ENCODE data around the gene FRAT2. TPM values are rescaled to one million over a fixed set of nuclear protein-coding genes. Genes with fewer than 3 reads are reported as not detected.
A peak's percentile ranks its signal among the peaks of the same experiment; 100 is the strongest.

Gene FRAT2
- total and polyA plus RNA-seq, 2 of the 13 experiments (the other 11 are each of a cell fraction or from before 2014, with no cell fraction given) = 7.2 to 14.1 TPM

DNA sequence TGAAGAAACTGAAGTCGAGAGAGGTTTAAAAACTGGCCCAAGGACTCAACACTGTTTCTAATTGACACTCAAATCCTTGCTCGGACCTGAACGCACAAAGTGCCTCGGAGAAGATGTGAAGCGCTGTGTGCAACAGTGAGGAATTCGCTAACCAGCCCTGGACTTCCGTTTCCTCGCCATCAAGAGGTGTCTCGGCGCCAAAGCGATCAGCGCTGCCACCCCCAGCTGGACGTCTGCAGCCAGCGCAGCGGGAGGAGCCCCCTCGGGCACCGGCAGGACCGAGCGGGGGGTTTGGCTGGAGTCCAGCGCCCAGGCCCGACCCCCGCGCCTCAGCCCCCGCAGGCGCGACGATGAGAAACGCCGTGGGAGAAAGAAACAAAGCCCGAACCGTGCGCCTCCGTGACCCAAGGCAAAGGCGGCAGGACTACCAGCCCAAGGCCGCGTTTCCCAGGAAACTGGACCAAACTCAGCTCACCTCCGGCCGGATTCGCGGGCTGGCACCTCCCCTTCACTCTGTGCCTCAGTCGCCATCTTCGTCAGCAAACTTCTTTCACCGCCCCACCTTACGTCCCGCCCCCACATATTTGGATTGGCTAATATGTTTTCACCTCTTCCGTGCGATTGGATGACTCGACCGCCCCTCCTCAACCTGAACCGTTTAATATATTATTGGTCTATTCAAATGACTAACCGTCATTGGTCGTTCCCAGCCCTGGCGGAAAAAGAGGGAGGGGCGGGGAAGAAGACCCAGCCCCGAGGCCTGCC is 42.2 kb downstream of the FRAT2 start, which contains the start of gene ARHGAP19 (continued):
- TF ChIP-seq POLR2G (IDR thresholded peaks at IDR 0.05; ENCODE audit: low read depth, low read length) (peak; percentile 92), SIN3B (IDR thresholded peaks at IDR 0.05; ENCODE audit: low read length) (no peak), HNRNPLL (IDR thresholded peaks at IDR 0.05; ENCODE audit: low read depth, low read length, poor library complexity, severe bottlenecking) (peak; percentile 77), RXRB (CRISPR knock-in tag; IDR thresholded peaks at IDR 0.05; ENCODE audit: borderline replicate concordance) (peak; percentile 52), ZNF354B (CRISPR knock-in tag; IDR thresholded peaks at IDR 0.05) (0 out of 2 replicates have a peak, but pooled peaks have one; percentile 81), ZNF441 (CRISPR knock-in tag; IDR thresholded peaks at IDR 0.05; ENCODE audit: borderline replicate concordance) (peak; percentile 62; the same call in 1 of the 2 replicates), SP1 (IDR thresholded peaks at IDR 0.05) (no peak), SP1 (CRISPR knock-in tag; IDR thresholded peaks at IDR 0.05) (peak; percentile 66; the same call in 1 of the 2 replicates), ZNF7 (CRISPR knock-in tag; IDR thresholded peaks at IDR 0.05) (no peak), BRD4 (CRISPR knock-in tag; IDR thresholded peaks at IDR 0.05) (peak; percentile 64), TOE1 (CRISPR knock-in tag; IDR thresholded peaks at IDR 0.05) (no peak), ZNF224 (CRISPR knock-in tag; IDR thresholded peaks at IDR 0.05) (no peak), BCL6 (CRISPR knock-in tag; IDR thresholded peaks at IDR 0.05) (peak; percentile 48; the same call in 1 of the 2 replicates)
- TF ChIP-seq, protein P1, sequence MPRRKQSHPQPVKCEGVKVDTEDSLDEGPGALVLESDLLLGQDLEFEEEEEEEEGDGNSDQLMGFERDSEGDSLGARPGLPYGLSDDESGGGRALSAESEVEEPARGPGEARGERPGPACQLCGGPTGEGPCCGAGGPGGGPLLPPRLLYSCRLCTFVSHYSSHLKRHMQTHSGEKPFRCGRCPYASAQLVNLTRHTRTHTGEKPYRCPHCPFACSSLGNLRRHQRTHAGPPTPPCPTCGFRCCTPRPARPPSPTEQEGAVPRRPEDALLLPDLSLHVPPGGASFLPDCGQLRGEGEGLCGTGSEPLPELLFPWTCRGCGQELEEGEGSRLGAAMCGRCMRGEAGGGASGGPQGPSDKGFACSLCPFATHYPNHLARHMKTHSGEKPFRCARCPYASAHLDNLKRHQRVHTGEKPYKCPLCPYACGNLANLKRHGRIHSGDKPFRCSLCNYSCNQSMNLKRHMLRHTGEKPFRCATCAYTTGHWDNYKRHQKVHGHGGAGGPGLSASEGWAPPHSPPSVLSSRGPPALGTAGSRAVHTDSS (CRISPR knock-in tag; conservative IDR thresholded peaks at IDR 0.05) = 0 out of 2 replicates have a peak, but pooled peaks have one; percentile 72
- TF ChIP-seq, protein P2, sequence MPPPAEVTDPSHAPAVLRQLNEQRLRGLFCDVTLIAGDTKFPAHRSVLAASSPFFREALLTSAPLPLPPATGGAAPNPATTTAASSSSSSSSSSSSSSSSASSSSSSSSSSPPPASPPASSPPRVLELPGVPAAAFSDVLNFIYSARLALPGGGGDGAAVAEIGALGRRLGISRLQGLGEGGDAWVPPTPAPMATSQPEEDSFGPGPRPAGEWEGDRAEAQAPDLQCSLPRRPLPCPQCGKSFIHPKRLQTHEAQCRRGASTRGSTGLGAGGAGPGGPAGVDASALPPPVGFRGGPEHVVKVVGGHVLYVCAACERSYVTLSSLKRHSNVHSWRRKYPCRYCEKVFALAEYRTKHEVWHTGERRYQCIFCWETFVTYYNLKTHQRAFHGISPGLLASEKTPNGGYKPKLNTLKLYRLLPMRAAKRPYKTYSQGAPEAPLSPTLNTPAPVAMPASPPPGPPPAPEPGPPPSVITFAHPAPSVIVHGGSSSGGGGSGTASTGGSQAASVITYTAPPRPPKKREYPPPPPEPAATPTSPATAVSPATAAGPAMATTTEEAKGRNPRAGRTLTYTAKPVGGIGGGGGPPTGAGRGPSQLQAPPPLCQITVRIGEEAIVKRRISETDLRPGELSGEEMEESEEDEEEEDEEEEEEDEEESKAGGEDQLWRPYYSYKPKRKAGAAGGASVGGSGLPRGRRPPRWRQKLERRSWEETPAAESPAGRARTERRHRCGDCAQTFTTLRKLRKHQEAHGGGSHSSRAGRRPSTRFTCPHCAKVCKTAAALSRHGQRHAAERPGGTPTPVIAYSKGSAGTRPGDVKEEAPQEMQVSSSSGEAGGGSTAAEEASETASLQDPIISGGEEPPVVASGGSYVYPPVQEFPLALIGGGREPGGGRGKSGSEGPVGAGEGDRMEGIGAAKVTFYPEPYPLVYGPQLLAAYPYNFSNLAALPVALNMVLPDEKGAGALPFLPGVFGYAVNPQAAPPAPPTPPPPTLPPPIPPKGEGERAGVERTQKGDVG (CRISPR knock-in tag; IDR thresholded peaks at IDR 0.05; ENCODE audit: borderline replicate concordance) = peak; percentile 57; the same call in 1 of the 2 replicates
- TF ChIP-seq, protein P3, sequence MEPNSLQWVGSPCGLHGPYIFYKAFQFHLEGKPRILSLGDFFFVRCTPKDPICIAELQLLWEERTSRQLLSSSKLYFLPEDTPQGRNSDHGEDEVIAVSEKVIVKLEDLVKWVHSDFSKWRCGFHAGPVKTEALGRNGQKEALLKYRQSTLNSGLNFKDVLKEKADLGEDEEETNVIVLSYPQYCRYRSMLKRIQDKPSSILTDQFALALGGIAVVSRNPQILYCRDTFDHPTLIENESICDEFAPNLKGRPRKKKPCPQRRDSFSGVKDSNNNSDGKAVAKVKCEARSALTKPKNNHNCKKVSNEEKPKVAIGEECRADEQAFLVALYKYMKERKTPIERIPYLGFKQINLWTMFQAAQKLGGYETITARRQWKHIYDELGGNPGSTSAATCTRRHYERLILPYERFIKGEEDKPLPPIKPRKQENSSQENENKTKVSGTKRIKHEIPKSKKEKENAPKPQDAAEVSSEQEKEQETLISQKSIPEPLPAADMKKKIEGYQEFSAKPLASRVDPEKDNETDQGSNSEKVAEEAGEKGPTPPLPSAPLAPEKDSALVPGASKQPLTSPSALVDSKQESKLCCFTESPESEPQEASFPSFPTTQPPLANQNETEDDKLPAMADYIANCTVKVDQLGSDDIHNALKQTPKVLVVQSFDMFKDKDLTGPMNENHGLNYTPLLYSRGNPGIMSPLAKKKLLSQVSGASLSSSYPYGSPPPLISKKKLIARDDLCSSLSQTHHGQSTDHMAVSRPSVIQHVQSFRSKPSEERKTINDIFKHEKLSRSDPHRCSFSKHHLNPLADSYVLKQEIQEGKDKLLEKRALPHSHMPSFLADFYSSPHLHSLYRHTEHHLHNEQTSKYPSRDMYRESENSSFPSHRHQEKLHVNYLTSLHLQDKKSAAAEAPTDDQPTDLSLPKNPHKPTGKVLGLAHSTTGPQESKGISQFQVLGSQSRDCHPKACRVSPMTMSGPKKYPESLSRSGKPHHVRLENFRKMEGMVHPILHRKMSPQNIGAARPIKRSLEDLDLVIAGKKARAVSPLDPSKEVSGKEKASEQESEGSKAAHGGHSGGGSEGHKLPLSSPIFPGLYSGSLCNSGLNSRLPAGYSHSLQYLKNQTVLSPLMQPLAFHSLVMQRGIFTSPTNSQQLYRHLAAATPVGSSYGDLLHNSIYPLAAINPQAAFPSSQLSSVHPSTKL (CRISPR knock-in tag; IDR thresholded peaks at IDR 0.05) = peak; percentile 68; the same call in 1 of the 2 replicates
- TF ChIP-seq, protein P4, sequence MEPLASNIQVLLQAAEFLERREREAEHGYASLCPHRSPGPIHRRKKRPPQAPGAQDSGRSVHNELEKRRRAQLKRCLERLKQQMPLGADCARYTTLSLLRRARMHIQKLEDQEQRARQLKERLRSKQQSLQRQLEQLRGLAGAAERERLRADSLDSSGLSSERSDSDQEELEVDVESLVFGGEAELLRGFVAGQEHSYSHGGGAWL (CRISPR knock-in tag; IDR thresholded peaks at IDR 0.05) = peak; percentile 76; the same call in 1 of the 2 replicates
- TF ChIP-seq, protein P5, sequence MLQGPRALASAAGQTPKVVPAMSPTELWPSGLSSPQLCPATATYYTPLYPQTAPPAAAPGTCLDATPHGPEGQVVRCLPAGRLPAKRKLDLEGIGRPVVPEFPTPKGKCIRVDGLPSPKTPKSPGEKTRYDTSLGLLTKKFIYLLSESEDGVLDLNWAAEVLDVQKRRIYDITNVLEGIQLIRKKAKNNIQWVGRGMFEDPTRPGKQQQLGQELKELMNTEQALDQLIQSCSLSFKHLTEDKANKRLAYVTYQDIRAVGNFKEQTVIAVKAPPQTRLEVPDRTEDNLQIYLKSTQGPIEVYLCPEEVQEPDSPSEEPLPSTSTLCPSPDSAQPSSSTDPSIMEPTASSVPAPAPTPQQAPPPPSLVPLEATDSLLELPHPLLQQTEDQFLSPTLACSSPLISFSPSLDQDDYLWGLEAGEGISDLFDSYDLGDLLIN (CRISPR knock-in tag; IDR thresholded peaks at IDR 0.05; ENCODE audit: borderline replicate concordance) = no peak
